NT2/D1 (cell line): ENCODE data around the gene ITCH.

Experiments used
- SUZ12 ChIP-seq: IDR thresholded peaks from 2 replicates; pipeline ENCODE4 v1.6.1; 2011; ENCODE audit not compliant: insufficient read length, insufficient read depth; ENCODE audit errors: extremely low read depth
- YY1 ChIP-seq: IDR thresholded peaks from 2 replicates; pipeline ENCODE4 v1.6.1; 2011; ENCODE audit not compliant: insufficient read length, insufficient read depth
- ZNF274 ChIP-seq: IDR thresholded peaks from 2 replicates; pipeline ENCODE4 v1.6.1; 2011; ENCODE audit warnings: mild to moderate bottlenecking, low read depth, low read length

DNA sequence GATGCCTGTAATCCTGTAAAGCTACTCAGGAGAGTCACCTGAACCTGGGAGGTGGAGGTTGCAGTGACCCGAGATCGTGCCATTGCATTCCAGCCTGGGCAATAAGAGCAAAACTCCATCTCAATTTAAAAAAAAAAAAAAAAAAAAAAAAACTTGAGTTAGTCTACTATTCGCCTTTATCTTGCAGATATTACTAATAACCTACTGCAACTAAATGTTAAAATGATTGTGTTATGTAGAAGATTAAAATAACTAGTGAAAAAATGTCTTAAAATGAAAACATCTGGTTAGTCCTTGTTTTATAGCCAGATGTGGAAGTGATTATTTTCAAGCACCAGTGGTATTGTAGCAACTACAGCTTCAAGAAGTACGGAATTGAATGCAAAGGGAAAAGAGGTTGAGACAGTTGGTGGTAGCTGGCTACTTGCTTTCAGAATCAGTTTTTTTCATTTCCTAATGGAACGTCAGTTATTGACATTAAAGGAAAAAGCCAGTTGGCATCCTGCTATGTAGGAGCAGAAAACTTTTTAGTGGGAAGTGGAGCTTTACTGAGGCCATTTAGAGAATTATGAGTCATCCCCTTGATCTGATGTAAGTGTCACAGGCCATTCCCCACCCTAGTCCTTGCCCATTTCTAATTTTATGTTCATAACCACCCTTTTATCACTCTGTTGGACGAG, 109.3 kb downstream of the ITCH start:
- TF ChIP-seq ZNF274 (no peak), YY1 (no peak), SUZ12 (no peak)
